HTERT RPE-1 (cell line): ENCODE measurements around the gene CA5A.
"Not testable (repeated sequence)": the region's sequence is repeated elsewhere in the genome, so short reads cannot be mapped to it uniquely, and the experiment has no call there.

ENCODE experiments used
- in situ Hi-C: fragments of 300-500 bp; cut with MboI; formaldehyde crosslinking; loops from 4 replicates; pipeline ENCODE4 v1.14.3; 2020; ENCODE audit warnings: low sequenced_read_pairs

The CA5A gene

GRCh38 chr16:87897521-87898505 lies 38.5 kb downstream of the CA5A start:
- in situ Hi-C loops, result no loop called here

- in situ Hi-C loops, result not testable (repeated sequence)
These were observed 39.3 kb downstream of the CA5A start for GRCh38 chr16:87896924-87897520.

- in situ Hi-C loops, result not testable (repeated sequence)
These were observed 40.0 kb downstream of the CA5A start for GRCh38 chr16:87896176-87896890.

- in situ Hi-C loops, result no loop called here
These were observed 40.6 kb downstream of the CA5A start for GRCh38 chr16:87895641-87896141.

- in situ Hi-C loops, result not testable (repeated sequence)
These were observed 42.3 kb downstream of the CA5A start for GRCh38 chr16:87894005-87894404.

DNA sequence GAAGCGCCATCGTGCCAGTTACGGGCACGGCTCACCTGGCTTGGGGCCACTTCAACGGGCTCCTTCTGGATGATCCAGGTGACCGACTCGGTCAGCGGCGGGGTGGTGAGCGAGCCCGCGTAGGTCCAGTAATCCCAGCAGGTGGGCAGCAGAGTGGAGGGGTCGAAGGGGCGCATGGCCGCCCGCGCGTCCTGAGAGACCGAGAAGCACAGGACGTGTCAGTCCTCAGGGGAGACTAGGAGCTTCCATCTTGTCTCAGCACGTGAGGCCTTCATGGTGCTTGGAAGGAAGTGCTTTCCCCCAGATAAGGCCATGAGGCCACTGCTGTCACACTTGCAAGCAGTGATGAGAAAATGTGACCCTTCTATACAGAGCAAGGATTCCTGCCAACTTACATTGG lies 44.6 kb downstream of the CA5A start:
- in situ Hi-C loops, result no loop called here

DNA sequence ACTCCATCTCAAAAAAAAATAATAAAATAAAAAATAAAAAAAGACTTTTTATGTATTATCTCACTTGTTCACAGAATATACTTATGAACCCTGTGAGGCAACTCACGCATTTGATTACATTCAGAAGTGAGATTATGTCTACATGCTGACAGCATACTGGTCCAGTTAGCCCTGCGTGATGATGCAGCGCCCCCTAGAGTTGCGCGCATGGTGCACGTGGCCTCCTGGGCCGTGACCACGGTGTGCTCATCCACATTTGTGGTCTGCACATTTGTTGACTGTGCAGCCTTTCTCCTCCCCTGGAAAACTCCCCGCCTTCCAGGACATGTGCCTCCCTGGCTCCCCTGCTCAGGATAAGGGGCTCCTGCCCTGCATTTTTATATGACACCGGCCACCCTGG lies 46.6 kb downstream of the CA5A start:
- in situ Hi-C loops, result not testable (repeated sequence)

- in situ Hi-C loops, result not testable (repeated sequence)
These were observed 48.0 kb downstream of the CA5A start for GRCh38 chr16:87888346-87888745.

DNA sequence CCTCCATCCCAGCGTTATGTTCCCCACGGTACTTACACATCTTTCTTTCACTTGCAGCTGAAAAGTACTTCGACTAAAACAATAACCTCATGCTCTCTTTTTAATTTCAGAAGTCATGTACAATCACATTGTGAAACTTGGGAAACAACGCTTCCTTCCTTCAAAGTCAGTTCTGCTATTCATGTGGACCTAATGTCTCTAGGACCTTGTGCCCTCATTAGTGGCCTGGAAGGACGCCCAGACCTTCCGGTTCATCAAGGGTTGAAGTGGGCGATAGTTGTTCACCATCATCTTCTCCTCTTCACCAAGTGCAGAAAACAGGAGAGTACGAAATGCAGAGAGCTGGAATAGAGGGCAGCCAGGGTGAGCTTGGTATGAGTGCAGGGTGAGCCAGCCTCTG lies 48.4 kb downstream of the CA5A start:
- in situ Hi-C loops, result not testable (repeated sequence)

GRCh38 chr16:87885371-87885967 lies 50.9 kb downstream of the CA5A start:
- in situ Hi-C loops, result not testable (repeated sequence)

- in situ Hi-C loops, result no loop called here
These were observed 53.8 kb downstream of the CA5A start for GRCh38 chr16:87882436-87883019.

DNA sequence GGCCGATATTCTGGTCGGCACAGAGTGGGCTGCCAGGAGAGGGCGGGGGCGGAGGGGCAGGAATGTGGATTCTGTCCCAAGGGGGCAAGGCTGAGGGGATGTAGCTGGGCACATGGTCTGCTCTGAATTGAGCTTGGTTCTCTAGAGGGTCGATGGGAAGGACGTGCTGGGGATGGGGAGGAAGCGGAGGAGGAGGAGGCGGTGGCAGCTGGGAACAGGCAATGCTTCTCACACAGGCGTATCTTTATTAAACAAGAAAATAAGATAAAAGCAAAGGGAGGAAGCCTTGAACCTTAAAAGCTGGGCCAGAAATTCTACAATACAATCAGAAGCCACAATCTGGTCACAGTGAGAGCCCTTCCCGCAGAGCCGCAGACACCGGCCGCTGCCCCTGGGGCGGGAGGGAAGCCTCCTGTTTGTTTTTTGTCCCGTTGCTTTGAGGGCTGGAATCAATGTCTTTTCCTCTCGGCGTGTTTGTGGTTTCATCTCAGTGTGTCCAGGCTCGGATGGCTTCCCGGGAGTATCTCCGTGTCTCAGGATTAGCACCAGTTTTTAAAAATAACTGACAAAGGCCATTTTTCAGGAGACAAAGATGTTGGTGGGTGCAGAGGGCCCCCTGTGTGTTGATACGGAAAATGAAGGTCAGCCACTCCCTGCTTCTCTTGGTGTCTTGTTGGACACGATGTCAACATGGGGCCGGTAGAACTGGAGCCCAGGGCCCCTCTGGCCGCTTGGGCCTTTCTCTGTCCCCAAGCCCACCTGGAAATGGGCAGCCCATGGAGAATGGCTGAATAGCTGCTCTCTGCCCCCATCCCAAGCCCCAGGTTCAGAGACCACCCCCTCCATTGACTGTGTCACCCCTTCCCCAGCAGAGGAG lies 54.8 kb downstream of the CA5A start:
- in situ Hi-C loops, result no loop called here

DNA sequence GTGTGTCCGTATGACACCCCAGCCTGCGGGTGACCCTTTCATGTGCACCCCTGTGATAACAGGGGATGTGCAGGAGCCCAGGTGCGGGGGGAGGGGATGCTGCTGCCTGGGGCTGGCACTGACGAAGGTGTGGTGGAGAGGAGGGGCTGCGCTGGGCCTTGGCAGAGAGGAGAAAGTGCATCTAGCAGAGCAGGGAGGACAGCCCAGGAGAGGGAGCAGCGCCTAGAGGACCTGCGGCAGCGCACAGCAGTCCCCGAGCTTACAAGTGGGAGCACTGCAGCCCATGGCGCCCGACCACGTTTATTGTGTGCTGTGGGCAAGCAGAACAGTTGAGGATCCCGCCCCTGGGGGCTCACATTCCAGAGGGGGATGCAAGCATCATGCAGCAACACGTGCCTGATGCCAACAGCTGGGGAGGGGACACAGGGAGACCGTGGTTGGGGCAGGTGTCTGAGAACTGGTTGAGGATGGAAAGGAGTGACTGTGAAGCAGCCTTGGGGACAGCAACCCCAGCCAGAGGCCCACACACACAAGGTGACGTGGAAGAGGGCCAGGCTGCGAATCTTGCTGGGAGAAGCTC lies 56.1 kb downstream of the CA5A start:
- in situ Hi-C loops, result no loop called here

DNA sequence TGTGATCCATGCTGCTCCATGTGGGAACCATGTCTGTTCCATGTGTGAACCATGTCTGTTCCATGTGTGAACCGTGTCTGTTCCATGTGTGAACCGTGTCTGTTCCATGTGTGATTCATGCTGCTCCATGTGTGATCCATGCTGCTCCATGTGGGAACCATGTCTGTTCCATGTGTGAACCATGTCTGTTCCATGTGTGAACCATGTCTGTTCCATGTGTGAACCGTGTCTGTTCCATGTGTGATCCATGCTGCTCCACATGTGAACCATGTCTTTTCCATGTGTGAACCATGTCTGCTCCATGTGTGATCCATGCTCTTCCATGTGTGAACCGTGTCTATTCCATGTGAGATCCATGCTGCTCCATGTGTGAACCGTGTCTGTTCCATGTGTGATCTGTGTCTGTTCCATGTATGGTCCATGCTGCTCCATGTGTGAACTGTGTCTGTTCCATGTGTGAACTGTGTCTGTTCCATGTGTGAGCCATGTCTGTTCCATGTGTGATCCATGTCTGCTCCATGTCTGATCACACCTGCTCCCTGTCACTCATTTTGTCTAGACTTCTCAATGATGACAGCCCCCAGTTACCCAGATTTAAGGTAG lies 56.8 kb downstream of the CA5A start:
- in situ Hi-C loops, result not testable (repeated sequence)

- in situ Hi-C loops, result no loop called here
These were observed 57.6 kb downstream of the CA5A start for GRCh38 chr16:87878704-87879103.

GRCh38 chr16:87877942-87878507 lies 58.3 kb downstream of the CA5A start:
- in situ Hi-C loops, result no loop called here

GRCh38 chr16:87874639-87875427 lies 61.5 kb downstream of the CA5A start:
- in situ Hi-C loops, result no loop called here
